ENCODE measurements around the gene DIRAS3. TPM values are rescaled to one million over a fixed set of nuclear protein-coding genes. Genes with fewer than 3 reads are reported as not detected.
"Not testable (repeated sequence)": the region's sequence is repeated elsewhere in the genome, so short reads cannot be mapped to it uniquely, and the experiment has no call there.

Gene DIRAS3, protein sequence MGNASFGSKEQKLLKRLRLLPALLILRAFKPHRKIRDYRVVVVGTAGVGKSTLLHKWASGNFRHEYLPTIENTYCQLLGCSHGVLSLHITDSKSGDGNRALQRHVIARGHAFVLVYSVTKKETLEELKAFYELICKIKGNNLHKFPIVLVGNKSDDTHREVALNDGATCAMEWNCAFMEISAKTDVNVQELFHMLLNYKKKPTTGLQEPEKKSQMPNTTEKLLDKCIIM
- total RNA-seq, result not detected

- ChIA-PET POLR2A (no interaction called here), CTCF (no interaction called here)
- Mint-ChIP-seq H3K36me3 (ENCODE audit: low read depth) (no peaks in the 10 kb centered on the region), H3K9me3 (ENCODE audit: insufficient read depth) (no peaks in the 10 kb centered on the region), H3K4me1 (ENCODE audit: low read depth) (no peaks in the 10 kb centered on the region), H3K27ac (no peak within 1 kb of the TSS), H3K27me3 (ENCODE audit: low read depth) (peaks cover 21% of the 10 kb centered on the region), H3K4me3 (no peak within 1 kb of the TSS)
- ATAC-seq (no peak), DNase-seq (no peak)
Observed at GRCh38 chr1:68049941-68050878, at the start of gene DIRAS3. TSS of gene DIRAS3 (minus strand) at chr1:68050627. CDS start at chr1:68047297, 3,330 bp downstream.

- POLR2A ChIA-PET, result no interaction called here
- H3K4me1 Mint-ChIP-seq (ENCODE audit: low read depth), result no peaks in the 10 kb centered on the region
- ATAC-seq (no peak), DNase-seq (no peak)
- no peaks in the 10 kb centered on the region for H3K9me3 Mint-ChIP-seq (ENCODE audit: insufficient read depth)
- CTCF ChIA-PET, result no interaction called here
- no peak overlapping the region for H3K27ac Mint-ChIP-seq
- H3K36me3 Mint-ChIP-seq (ENCODE audit: low read depth), result no peaks in the 10 kb centered on the region
- no peaks in the 10 kb centered on the region for H3K27me3 Mint-ChIP-seq (ENCODE audit: low read depth)
- H3K4me3 Mint-ChIP-seq, result no peak overlapping the region
Observed at GRCh38 chr1:68093737-68094136, 43.3 kb upstream of the DIRAS3 start.

DNA sequence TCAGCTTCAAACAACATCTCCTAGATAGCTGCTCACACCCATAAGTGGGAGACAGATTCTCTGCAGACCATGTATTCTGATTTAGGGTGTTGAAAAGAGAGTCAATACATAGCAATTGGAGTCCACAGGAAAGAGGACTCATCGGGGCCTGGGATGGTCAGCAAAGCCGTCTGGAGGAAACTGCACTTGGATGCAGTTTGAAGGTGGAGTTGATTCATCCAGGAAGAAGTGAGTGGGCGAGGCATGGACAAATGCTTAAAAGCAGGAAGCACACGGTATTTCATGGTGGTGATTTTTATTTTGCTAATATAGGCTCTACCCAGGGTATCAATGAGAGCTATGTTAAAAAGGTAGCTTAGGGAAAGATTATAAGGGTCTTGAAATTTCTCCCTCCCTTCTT lies 36.8 kb upstream of the DIRAS3 start:
- H3K9me3 Mint-ChIP-seq (ENCODE audit: insufficient read depth), result no peaks in the 10 kb centered on the region
- DNase-seq, result no peak
- no peak overlapping the region for H3K4me3 Mint-ChIP-seq
- no peak for ATAC-seq
- POLR2A ChIA-PET, result no interaction called here
- CTCF ChIA-PET, result no interaction called here
- no peak overlapping the region for H3K27ac Mint-ChIP-seq
- no peaks in the 10 kb centered on the region for H3K27me3 Mint-ChIP-seq (ENCODE audit: low read depth)
- H3K4me1 Mint-ChIP-seq (ENCODE audit: low read depth), result no peaks in the 10 kb centered on the region
- no peaks in the 10 kb centered on the region for H3K36me3 Mint-ChIP-seq (ENCODE audit: low read depth)

GRCh38 chr1:68085752-68086151 lies 35.3 kb upstream of the DIRAS3 start:
- Mint-ChIP-seq H3K4me1 (ENCODE audit: low read depth) (no peaks in the 10 kb centered on the region), H3K27me3 (ENCODE audit: low read depth) (no peaks in the 10 kb centered on the region), H3K9me3 (ENCODE audit: insufficient read depth) (no peaks in the 10 kb centered on the region), H3K4me3 (no peak overlapping the region), H3K36me3 (ENCODE audit: low read depth) (no peaks in the 10 kb centered on the region), H3K27ac (no peak overlapping the region)
- CTCF ChIA-PET, result no interaction called here
- POLR2A ChIA-PET, result no interaction called here
- no peak for ATAC-seq
- DNase-seq, result no peak

- DNase-seq, result no peak
- ChIA-PET CTCF (no interaction called here), POLR2A (no interaction called here)
- Mint-ChIP-seq H3K27ac (no peak overlapping the region), H3K27me3 (ENCODE audit: low read depth) (no peaks in the 10 kb centered on the region), H3K4me3 (no peak overlapping the region), H3K9me3 (ENCODE audit: insufficient read depth) (no peaks in the 10 kb centered on the region), H3K4me1 (ENCODE audit: low read depth) (no peaks in the 10 kb centered on the region), H3K36me3 (ENCODE audit: low read depth) (no peaks in the 10 kb centered on the region)
- ATAC-seq, result no peak
Observed at GRCh38 chr1:68083686-68084085, 33.3 kb upstream of the DIRAS3 start.

- CTCF ChIA-PET, result no interaction called here
- POLR2A ChIA-PET, result no interaction called here
- Mint-ChIP-seq H3K4me3 (no peak overlapping the region), H3K36me3 (ENCODE audit: low read depth) (no peaks in the 10 kb centered on the region), H3K4me1 (ENCODE audit: low read depth) (no peaks in the 10 kb centered on the region), H3K27ac (no peak overlapping the region), H3K9me3 (ENCODE audit: insufficient read depth) (no peaks in the 10 kb centered on the region), H3K27me3 (ENCODE audit: low read depth) (no peaks in the 10 kb centered on the region)
- ATAC-seq (no peak), DNase-seq (no peak)
Observed at GRCh38 chr1:68081775-68082283, 31.4 kb upstream of the DIRAS3 start.

- ChIA-PET CTCF (no interaction called here), POLR2A (no interaction called here)
- Mint-ChIP-seq H3K9me3 (ENCODE audit: insufficient read depth) (no peaks in the 10 kb centered on the region), H3K4me3 (no peak overlapping the region), H3K27ac (no peak overlapping the region), H3K36me3 (ENCODE audit: low read depth) (no peaks in the 10 kb centered on the region), H3K4me1 (ENCODE audit: low read depth) (no peaks in the 10 kb centered on the region), H3K27me3 (ENCODE audit: low read depth) (no peaks in the 10 kb centered on the region)
- no peak for DNase-seq
- ATAC-seq, result no peak
Observed at GRCh38 chr1:68078647-68079046, 28.2 kb upstream of the DIRAS3 start.

GRCh38 chr1:68074472-68074871 lies 24.0 kb upstream of the DIRAS3 start:
- no peak for DNase-seq
- POLR2A ChIA-PET, result no interaction called here
- Mint-ChIP-seq H3K27me3 (ENCODE audit: low read depth) (peaks cover 2% of the 10 kb centered on the region), H3K36me3 (ENCODE audit: low read depth) (no peaks in the 10 kb centered on the region), H3K9me3 (ENCODE audit: insufficient read depth) (no peaks in the 10 kb centered on the region), H3K27ac (no peak overlapping the region), H3K4me1 (ENCODE audit: low read depth) (no peaks in the 10 kb centered on the region), H3K4me3 (no peak overlapping the region)
- ATAC-seq, result no peak
- CTCF ChIA-PET, result no interaction called here

GRCh38 chr1:68065766-68066165 lies 15.3 kb upstream of the DIRAS3 start:
- ATAC-seq, result no peak
- no peak for DNase-seq
- Mint-ChIP-seq H3K27me3 (ENCODE audit: low read depth) (peaks cover 2% of the 10 kb centered on the region), H3K36me3 (ENCODE audit: low read depth) (no peaks in the 10 kb centered on the region), H3K9me3 (ENCODE audit: insufficient read depth) (no peaks in the 10 kb centered on the region), H3K4me3 (no peak overlapping the region), H3K27ac (no peak overlapping the region), H3K4me1 (ENCODE audit: low read depth) (no peaks in the 10 kb centered on the region)
- ChIA-PET CTCF (no interaction called here), POLR2A (no interaction called here)

DNA sequence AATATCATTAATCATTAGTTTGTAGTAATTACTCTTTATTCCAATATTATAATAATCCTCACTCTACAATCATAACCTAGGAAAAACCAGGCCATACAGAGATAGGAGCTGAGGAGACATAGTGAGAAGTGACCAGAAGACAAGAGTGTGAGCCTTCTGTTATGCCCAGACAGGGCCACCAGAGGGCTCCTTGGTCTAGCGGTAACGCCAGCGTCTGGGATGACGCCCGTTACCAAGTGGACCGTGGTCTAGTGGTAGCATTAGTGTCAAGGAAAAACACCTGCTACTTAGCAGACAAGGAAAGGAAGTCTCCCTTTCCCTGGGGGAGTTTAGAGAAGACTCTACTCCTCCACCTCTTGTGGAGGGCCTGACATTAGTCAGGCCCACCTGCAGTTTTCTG lies 7.6 kb upstream of the DIRAS3 start:
- H3K27me3 Mint-ChIP-seq (ENCODE audit: low read depth); DNase-seq; ATAC-seq; H3K36me3 Mint-ChIP-seq (ENCODE audit: low read depth); H3K4me1 Mint-ChIP-seq (ENCODE audit: low read depth); CTCF ChIA-PET; H3K4me3 Mint-ChIP-seq; H3K9me3 Mint-ChIP-seq (ENCODE audit: insufficient read depth); H3K27ac Mint-ChIP-seq; POLR2A ChIA-PET: not testable (repeated sequence)

DNA sequence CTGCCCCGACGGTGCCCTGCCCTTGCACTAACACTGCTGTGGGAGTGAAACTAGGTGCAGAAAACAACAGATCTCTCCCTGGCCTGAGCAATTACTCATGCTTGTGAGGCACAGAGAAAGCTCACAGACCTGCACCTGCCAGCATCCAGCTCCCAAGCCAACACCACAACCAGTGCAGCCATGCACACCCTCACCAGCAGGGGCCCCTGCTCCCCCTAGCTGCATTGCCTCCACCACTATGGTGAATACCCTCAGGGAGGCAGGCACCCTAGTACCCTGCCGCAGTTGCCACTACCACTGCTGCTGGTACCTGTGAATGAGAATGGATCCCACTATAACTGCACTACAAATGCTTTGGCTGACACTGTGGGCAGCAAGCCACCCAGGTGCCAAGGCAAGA lies 7.1 kb upstream of the DIRAS3 start:
- POLR2A ChIA-PET, result no interaction called here

DNA sequence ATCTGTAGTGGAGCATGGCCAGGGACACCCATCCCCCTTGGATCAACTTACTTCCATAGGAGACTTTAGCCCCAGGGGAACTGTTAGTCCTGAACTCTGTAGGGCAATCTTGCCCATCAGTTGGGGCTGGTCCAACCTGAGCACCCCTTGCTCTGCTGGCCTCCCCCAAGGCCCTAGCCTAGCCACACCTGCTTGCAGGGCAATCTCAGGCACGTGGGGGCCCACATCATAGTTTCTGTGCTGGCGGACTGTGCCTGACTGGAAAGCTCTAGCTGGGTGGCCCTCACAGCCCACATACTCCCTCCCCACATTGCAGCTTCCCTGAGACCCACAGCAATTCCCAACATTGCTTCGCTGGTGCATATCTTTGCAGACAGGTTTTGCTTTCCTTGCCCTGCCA lies 6.6 kb upstream of the DIRAS3 start:
- no peaks in the 10 kb centered on the region for H3K9me3 Mint-ChIP-seq (ENCODE audit: insufficient read depth)
- CTCF ChIA-PET, result no interaction called here
- no peaks in the 10 kb centered on the region for H3K4me1 Mint-ChIP-seq (ENCODE audit: low read depth)
- H3K36me3 Mint-ChIP-seq (ENCODE audit: low read depth), result no peaks in the 10 kb centered on the region
- no peak overlapping the region for H3K4me3 Mint-ChIP-seq
- ATAC-seq (no peak), DNase-seq (no peak)
- POLR2A ChIA-PET, result no interaction called here
- no peak overlapping the region for H3K27ac Mint-ChIP-seq
- H3K27me3 Mint-ChIP-seq (ENCODE audit: low read depth), result peaks cover 4% of the 10 kb centered on the region

More for the DNA sequence above, 7.1 kb upstream of the DIRAS3 start:
- H3K4me3 Mint-ChIP-seq, result no peak overlapping the region
- H3K36me3 Mint-ChIP-seq (ENCODE audit: low read depth), result no peaks in the 10 kb centered on the region
- H3K9me3 Mint-ChIP-seq (ENCODE audit: insufficient read depth), result no peaks in the 10 kb centered on the region
- DNase-seq (no peak), ATAC-seq (no peak)
- no peak overlapping the region for H3K27ac Mint-ChIP-seq
- H3K4me1 Mint-ChIP-seq (ENCODE audit: low read depth), result no peaks in the 10 kb centered on the region
- CTCF ChIA-PET, result no interaction called here
- H3K27me3 Mint-ChIP-seq (ENCODE audit: low read depth), result peaks cover 2% of the 10 kb centered on the region

All from activated CD8-positive, alpha-beta T cell treated with anti-CD3 and anti-CD28 coated beads, Interleukin-2, amount 10 ng/mL, durations not matched to agents 7 days and 5 days (primary cell).